Body of pancreas (tissue), 4 donors: ENCODE data around the gene GRM4. TPM values are rescaled to one million over a fixed set of nuclear protein-coding genes. Genes with fewer than 3 reads are reported as not detected.

Source experiments
- ATAC-seq: fragments of 150-250 bp; one replicate; pipeline ENCODE4 v1.9.1; 2016
- DNase-seq, 4 donors: peaks; one replicate each; pipeline ENCODE4 v3.0.0-alpha.2; 2019
- H3K27ac ChIP-seq, 4 donors: fragments of 200-600 bp; sonication (generic); 1 replicate in 3 of 4; 2 replicates in 1 of 4; pipeline versions ENCODE4 v1.5.1 to v1.6.1; 2016 to 2019; ENCODE audit warnings: mild to moderate bottlenecking in 1 of 4, mixed read lengths in 1 of 4, moderate library complexity in 1 of 4
- H3K27me3 ChIP-seq, 2 donors: fragments of 200-600 bp; sonication (generic); one replicate each; pipeline ENCODE4 v1.6.0; 2016; ENCODE audit warnings: mild to moderate bottlenecking in 1 of 2
- H3K36me3 ChIP-seq, 2 donors: fragments of 200-600 bp; sonication (generic); replicated peaks in 1 of 2; 2 replicates each; pipeline ENCODE4 v1.5.1; 2016; ENCODE audit warnings: low read depth in 2 of 2; ENCODE audit not compliant: insufficient read depth in 1 of 2
- H3K4me1 ChIP-seq: fragments of 200-600 bp; sonication (generic); one replicate; pipeline ENCODE4 v1.6.0; 2016
- H3K4me3 ChIP-seq, 2 donors: fragments of 200-600 bp; sonication (generic); 1 replicate in 1 of 2; 2 replicates in 1 of 2; pipeline ENCODE4 v1.5.1; 2016 to 2019
- H3K9me3 ChIP-seq, 3 donors: fragments of 200-600 bp; sonication (generic); 1 replicate in 2 of 3; 2 replicates in 1 of 3; pipeline ENCODE4 v1.5.1; 2016
- CTCF ChIP-seq, 7 experiments: fragments of 450-650 bp in 4 of 7; fragments of 200-600 bp in 3 of 7; sonication (generic) in 3 of 7; IDR thresholded peaks; one replicate each; pipeline ENCODE4 v1.5.1; 2016 to 2019; ENCODE audit warnings: antibody characterized with exemption in 7 of 7
- POLR2A ChIP-seq, 3 donors: fragments of 450-650 bp; IDR thresholded peaks; one replicate each; pipeline ENCODE4 v1.6.1; 2016; ENCODE audit warnings: antibody characterized with exemption in 3 of 3, mild to moderate bottlenecking in 2 of 3
- WGBS, 2 donors: methylation state at CpG; one replicate each; pipeline ENCODE4 v1.1.5; 2017; 5-methylcytosine and 5-hydroxymethylcytosine counted together
- intact Hi-C: fragments of 100-400 bp; cut with DNase I; formaldehyde crosslinking; loops from one replicate; pipeline ENCODE4 v1.15.1; 2023
- total RNA-seq, 2 donors: library from RNA; depleted of rRNA; stranded (reverse); fragments of >200 nt; gene quantifications; one replicate each; pipeline ENCODE4 v1.1.0, GENCODE V29; 2016

GRM4 gene
- total RNA-seq, 2 donors from 2014 or later: 0.33 TPM; not detected in 1

DNA sequence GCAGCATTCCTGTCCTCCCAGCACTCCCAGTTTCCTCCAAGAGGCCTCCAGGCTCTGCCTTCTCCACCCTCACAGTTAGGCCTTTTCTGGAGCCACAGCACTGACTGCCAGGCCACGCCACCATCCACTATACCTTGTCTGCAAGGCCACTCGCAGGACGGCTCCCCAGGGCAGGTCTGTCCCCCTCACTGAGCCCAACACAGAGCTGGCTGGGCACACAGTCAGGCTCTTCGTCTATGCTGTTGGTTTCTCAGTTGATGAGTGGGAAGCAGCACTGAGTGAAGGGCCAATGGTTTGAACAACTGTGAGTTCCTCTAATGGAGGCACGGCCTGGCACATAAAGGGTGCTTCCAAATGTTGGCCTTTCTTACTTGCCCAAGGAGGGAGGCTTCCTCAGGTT is 95.2 kb downstream of the GRM4 start:
- 68 to 72% methylated on average over 5 of the region's 5 CpGs for WGBS, 2 donors
- H3K27me3 ChIP-seq: no peaks in the 10 kb centered on the region
- no peaks in the 10 kb centered on the region for H3K4me1 ChIP-seq

GRCh38 chr6:34049395-34050342 is 96.2 kb downstream of the GRM4 start:
- ATAC-seq: no peak
- no peaks in the 10 kb centered on the region for H3K36me3 ChIP-seq
- H3K27me3 ChIP-seq: no peaks in the 10 kb centered on the region
- WGBS, 2 donors: 72 to 76% methylated on average over 15 of the region's 15 CpGs
- intact Hi-C loops: no loop called here
- H3K4me1 ChIP-seq: no peaks in the 10 kb centered on the region
- no peak overlapping the region for H3K27ac ChIP-seq
- no peak for TF ChIP-seq POLR2A (IDR thresholded peaks at IDR 0.05)
- TF ChIP-seq CTCF (IDR thresholded peaks at IDR 0.05): no peak
- no peak for DNase-seq
- H3K9me3 ChIP-seq: no peaks in the 10 kb centered on the region
- H3K4me3 ChIP-seq: no peak overlapping the region

More for the DNA sequence above, 95.2 kb downstream of the GRM4 start:
- Histone ChIP-seq H3K4me3 (no peak overlapping the region), H3K9me3 (no peaks in the 10 kb centered on the region), H3K36me3 (no peaks in the 10 kb centered on the region), H3K27ac (no peak overlapping the region)
- intact Hi-C loops: no loop called here
- DNase-seq (no peak), ATAC-seq (no peak)
- TF ChIP-seq CTCF (IDR thresholded peaks at IDR 0.05): no peak
- no peak for TF ChIP-seq POLR2A (IDR thresholded peaks at IDR 0.05)

DNA sequence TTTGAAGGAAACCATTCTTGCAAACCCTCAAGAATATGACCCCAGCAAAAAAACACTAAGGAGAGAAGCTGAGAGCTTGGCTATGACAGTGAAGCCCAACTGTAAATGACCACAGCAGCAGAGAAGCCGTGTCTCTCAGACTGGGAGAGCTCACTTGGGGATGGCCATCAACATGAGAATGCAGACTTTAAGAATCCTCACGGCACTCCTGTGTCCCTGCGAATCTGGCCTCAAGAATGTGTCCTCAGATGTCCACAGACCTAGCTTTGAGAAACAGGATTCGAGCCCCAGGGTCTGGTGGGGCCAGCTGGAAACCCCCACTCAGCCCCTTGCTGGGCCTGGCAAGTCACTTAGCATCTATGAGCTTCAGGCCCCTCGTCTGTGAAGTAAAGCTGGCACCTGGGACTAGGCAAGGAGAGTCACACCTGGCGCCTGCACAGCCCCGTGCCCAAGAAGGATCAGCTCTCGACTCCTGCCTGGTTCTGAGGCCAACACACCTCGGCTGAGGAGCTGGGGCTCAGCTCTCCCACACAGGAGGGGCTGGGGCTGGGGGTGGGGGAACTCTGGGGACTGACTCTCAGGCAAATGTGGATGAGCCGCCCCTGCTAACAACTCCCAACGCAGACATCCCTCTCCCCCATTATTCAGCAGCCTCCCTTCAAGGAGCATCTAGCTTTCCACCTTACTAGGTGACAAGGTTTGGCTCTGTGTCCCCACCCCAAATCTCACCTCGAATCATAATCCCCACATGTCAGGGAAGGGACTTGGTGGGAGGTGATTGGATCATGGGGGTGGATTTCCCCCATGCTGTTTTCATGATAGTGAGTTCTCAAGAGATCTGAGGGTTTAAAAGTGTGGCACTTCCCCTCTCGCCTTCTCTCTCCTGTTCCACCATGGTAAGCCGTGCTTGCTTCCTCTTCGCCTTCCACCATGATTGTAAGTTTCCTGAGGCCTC is 97.7 kb downstream of the GRM4 start:
- H3K36me3 ChIP-seq: no peaks in the 10 kb centered on the region
- WGBS, 2 donors: 44 to 66% methylated on average over 8 to 11 of the region's 15 CpGs
- no peaks in the 10 kb centered on the region for H3K27me3 ChIP-seq
- DNase-seq (no peak), ATAC-seq (no peak)
- no peaks in the 10 kb centered on the region for H3K9me3 ChIP-seq
- no peaks in the 10 kb centered on the region for H3K4me1 ChIP-seq
- intact Hi-C loops: no loop called here
- TF ChIP-seq POLR2A (IDR thresholded peaks at IDR 0.05): no peak
- no peak for TF ChIP-seq CTCF (IDR thresholded peaks at IDR 0.05)
- no peak overlapping the region for H3K4me3 ChIP-seq
- no peak overlapping the region for H3K27ac ChIP-seq

GRCh38 chr6:34046617-34047016 is 99.3 kb downstream of the GRM4 start:
- Histone ChIP-seq H3K4me1 (no peaks in the 10 kb centered on the region), H3K9me3 (no peaks in the 10 kb centered on the region), H3K27me3 (no peaks in the 10 kb centered on the region), H3K27ac (no peak overlapping the region), H3K36me3 (no peaks in the 10 kb centered on the region), H3K4me3 (no peak overlapping the region)
- WGBS, 2 donors: 14 to 62% methylated on average over 2 to 5 of the region's 5 CpGs
- ATAC-seq (no peak), DNase-seq (no peak)
- intact Hi-C loops: no loop called here
- TF ChIP-seq CTCF (IDR thresholded peaks at IDR 0.05): no peak
- no peak for TF ChIP-seq POLR2A (IDR thresholded peaks at IDR 0.05)
